SK-N-SH treated with all-trans-retinoic acid at 6 μM for 48 hours (cell line): Measurements from ENCODE around the gene GFPT2.

Experiments
- POU6F1 ChIP-seq: fragments of 250-450 bp; sonication (Bioruptor Pico); IDR thresholded peaks from 2 replicates; pipeline ENCODE4 v1.8.0; 2021; ENCODE audit warnings: low read depth, mild to moderate bottlenecking, moderate library complexity, borderline replicate concordance
- TSHZ2 ChIP-seq: fragments of 250-450 bp; sonication (Bioruptor Pico); IDR thresholded peaks from 2 replicates; pipeline ENCODE4 v1.5.0; 2020; ENCODE audit warnings: mild to moderate bottlenecking, moderate library complexity

- no peak for TF ChIP-seq TSHZ2
- TF ChIP-seq POU6F1: no peak
Observed at GRCh38 chr5:180287404-180287803, 65.7 kb downstream of the GFPT2 start.
